HS-5 (cell line): Measurements from ENCODE around the gene WFS1.

Experiments used
- DNase-seq: peaks from one replicate; pipeline ENCODE4 v3.0.0-alpha.2; 2012; ENCODE audit warnings: low read depth

WFS1 gene

GRCh38 chr4:6235012-6235411 is 34.6 kb upstream of the WFS1 start:
- DNase-seq, result no peak

DNA sequence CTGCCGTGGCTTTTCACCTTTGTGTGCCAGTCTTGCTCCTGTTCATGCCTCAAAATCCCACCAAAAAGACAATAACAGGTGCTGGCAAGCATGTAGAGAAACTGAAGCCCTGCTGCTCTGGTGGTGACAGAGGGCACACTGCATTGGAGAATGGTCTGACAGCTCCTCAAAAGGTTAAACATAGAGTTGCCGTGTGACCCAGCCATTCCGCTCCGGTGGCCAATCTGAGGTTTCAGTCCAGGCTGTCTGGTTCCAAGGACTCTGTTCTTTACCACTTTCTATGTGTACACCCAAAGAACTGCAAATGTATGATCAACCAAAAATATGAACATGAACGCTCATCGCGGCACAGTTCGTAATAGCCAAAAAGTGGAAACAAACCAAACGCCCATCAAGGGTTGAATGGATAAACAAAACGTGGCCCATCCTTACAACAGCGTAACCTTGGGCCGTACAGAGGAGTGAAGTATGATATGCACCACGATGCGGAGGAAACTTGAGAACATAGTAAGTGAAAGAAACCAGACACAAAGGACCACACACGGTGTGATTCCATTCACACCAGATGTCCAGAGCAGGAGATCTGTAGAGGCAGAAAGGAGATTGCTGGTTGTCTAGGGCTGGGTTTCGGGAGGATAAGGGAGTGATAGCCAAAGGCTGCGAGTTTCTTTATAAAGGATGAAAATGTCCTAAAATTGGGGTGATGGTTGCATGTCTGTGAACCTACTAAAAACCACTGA is 33.6 kb upstream of the WFS1 start:
- DNase-seq, result no peak

GRCh38 chr4:6236816-6237390 is 32.7 kb upstream of the WFS1 start:
- no peak for DNase-seq

GRCh38 chr4:6239486-6239885 is 30.2 kb upstream of the WFS1 start:
- DNase-seq, result no peak

GRCh38 chr4:6239968-6240367 is 29.7 kb upstream of the WFS1 start:
- no peak for DNase-seq

DNA sequence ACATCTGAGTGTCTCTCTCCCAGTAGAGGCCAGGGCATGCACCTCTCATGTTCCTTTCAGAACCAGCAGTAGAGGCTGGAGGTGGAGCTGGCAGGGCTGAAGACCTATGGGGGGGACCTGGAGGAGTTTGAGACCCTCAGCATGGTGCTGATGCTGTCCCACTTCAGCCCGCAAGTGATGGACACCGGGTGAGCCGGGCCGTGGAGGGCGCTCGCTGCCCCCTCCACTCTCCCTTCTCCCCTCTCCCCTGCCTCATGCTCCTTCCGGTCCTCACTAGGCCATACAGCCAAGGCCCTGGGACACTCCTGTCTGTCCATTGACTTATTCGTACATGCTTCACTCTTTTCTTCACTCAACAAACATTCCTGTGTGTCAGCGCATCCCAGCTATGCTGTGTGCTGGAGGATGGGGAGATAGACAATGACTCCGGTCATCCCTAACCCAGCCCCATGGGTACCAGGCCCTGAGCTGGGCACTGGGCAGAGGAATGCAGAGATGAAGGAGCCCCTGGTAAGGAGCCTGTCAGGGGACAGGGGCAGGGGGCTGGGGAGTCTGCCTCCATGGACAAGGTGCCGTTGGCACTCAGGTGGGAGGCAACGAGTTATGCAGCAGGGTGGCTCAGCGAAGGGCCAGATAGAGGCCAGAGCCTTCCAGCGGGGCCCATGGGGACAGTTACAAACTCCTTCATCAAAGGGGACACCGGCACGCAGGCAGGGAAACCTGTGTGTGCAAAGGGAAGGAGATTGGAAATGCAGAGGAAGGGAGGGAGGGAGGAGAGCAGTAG is 28.4 kb upstream of the WFS1 start:
- no peak for DNase-seq

DNA sequence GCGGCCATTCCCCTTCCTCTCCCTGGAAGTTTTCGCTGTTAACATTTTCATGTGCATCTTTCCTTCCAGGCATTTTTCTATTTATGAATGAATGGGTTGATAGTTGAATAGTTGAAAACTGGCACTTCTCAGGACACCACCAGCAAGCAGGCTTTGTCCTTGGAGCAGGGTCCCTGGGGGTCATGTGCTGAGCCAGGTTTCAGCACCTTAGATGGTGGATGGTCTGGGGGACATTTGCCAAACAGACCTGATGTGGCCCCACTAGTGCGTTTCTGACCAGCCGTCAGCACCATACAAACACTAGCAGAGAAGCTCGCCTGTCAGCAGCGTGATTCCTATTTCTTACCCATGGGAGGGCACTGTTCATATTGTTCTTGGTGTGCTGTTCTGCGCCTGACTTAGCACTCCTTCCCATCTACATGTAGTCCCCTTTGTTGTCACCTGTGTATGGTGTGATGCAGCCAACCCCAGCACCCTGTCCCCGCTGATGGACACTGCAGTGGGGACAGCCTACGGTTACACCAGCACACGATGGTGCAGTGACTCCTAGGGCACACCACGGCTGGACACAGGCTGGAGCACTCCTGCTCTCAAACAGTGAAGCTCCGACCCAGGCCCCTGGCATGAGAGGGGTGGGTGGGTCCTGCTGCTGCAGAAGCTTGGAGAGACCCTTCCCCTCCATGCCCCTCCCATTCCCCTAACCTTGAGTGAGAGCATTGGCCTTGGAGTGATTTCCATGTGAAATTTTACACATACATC is 27.2 kb upstream of the WFS1 start:
- DNase-seq, result no peak

- DNase-seq, result no peak
These were observed 24.1 kb upstream of the WFS1 start for GRCh38 chr4:6245246-6246169.

DNA sequence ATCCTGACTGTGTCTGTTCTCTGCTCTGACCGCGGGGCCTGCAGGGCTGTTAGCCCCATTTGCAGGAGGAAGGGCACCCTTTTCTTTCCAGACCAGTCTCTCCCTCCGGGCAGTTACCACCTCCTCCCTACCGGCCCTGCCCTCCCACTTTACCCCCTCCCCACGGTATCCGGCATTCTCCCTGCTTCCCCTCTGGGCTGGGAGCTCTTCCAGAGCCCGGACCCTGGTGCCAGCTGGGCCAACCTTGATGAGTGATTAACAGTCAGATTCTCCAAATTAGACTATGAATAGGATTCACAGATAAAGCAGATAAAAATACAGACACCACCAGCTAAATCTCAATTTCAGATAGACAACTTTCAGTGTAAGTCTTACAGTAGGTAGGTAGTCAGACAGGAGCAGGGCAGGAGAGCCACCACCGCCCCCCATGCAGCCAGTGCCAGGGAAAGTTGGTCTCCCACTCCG is 23.4 kb upstream of the WFS1 start:
- DNase-seq, result no peak

- DNase-seq, result no peak
These were observed 21.3 kb upstream of the WFS1 start for GRCh38 chr4:6248394-6248793.

- DNase-seq, result peak; percentile 35
These were observed 19.2 kb upstream of the WFS1 start for GRCh38 chr4:6250235-6250983.

DNA sequence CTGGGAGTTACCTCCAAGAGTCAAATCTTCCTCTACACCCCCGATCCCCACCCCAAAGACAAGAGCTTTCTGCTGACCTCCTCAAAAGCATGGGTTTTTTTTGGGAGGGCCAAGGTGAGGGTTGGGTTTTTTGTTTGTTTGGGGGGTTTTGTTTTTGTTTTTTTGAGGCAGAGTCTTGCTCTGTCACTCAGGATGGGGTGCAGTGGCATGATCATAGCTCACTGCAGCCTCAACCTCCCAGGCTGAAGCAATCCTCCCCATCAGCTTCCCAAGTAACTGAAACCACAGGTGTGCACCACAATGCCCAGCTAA is 18.7 kb upstream of the WFS1 start:
- no peak for DNase-seq

GRCh38 chr4:6251365-6251764 is 18.3 kb upstream of the WFS1 start:
- no peak for DNase-seq

- DNase-seq, result no peak
These were observed 17.6 kb upstream of the WFS1 start for GRCh38 chr4:6252051-6252450.

- no peak for DNase-seq
These were observed 16.5 kb upstream of the WFS1 start for GRCh38 chr4:6253111-6253510.

DNA sequence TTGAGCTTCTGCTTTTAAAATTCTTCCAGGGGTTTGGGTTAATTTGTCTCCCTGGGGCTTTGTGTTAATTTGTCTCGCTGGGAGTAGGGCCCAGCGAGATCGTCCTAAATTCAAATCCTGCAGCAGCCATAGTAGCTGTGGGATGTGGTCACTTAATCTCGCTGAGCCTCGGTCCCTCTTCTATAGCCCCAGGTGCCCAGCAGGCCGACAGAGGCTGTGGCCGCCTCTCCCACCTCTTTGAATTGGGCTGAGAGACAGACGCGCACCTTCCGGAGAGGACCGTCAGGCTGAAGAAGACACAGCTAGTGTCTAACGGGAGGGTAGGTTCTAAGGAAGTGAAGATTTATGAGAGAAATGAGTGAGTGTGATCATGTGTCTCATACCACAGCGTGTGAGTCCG is 15.7 kb upstream of the WFS1 start:
- no peak for DNase-seq

DNA sequence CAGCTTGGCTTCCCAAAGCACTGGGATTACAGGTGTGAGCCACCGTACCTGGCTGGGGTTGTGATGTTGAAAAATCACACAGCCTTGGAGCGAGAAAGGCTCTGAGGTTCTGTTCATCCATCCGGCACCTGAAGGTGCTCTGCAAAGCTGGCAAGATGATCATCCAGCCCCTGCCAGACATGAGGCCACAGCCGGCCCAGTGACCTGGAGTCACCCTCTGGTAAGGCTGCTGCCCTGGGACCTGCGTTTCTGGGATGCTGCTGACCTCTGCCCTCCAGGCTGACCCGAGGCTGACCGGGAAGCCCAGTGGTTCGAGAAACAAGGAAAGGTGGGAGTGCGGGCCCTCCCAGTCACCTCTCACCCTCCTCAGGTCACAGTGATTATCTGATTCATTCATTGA is 13.5 kb upstream of the WFS1 start:
- no peak for DNase-seq

DNA sequence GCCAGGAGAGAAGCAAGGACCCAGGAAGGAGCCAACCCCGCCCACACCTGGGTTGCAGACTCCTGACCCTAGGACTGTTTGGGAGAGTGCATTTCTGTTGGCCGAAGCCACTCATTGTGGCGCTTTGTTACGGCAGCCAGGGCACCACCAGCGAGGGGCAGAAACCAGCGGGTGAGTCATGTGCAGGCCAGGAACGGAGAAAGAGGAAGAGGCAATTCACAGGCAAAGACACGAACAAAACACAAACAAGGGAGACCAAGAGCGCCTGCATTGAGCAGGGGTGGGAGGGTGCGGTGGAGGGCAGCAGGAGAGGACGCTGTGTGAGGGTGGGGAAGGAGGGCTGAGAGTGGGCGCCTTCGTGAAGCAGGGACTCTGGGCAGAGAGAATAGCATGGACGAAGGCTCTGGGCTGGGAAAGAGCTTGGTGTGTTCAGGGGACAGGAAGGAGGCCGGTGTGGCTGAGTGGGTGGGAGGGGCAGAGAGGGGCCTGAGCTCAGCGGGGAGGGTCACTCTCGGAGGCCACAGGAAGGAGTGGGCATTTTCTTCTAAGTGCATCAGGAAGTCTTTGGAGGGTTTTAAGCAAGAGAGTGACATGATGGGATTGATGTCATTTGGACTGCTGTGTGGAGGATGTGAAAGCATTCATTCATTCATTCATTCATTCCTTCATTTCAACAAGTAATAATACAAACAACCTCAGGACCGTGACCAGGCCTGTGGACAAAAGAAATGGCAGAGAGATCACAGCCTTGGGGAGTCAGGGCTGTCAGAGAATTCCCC is 12.2 kb upstream of the WFS1 start:
- no peak for DNase-seq

DNA sequence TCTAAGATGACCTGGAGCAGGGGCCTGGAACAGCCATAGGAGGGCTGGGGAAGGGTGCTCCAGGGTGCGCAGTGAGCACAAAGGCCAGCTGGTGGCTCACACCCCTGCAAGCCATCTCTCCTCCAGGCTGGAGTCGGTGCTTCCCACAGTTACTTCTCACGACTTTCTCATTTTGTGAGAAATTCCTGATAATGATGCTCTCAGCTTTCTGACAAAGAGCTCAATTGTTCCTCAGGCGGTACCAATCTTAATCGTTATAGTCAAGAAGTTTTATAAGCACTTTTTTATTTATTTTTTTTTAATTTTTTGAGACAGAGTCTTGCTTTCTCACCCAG is 11.7 kb upstream of the WFS1 start:
- no peak for DNase-seq

DNA sequence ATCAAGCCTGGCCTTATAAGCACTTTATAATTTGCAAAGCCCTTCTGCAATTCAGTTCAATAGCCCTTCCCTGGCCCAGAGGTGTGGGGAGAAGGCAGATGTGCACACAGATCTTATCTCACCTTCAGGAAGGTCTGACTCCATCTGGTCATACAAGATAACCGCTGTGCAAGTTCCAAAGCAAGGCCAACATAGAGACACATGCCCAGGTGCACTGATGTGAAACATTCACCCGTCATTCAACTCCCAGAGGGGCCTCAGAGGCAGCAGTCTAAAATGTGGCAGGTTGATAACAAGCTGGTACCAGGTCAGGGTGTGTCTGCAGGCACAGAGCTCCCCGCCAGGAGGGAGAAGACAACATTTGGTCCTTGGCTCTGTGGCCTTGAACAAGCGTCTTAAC is 10.9 kb upstream of the WFS1 start:
- DNase-seq, result no peak
